ENCODE measurements around the gene TPRG1. TPM values are rescaled to one million over a fixed set of nuclear protein-coding genes. Genes with fewer than 3 reads are reported as not detected.

The TPRG1 gene
- 1 to 10 TPM; 1.7 to 4.7 TPM for total RNA-seq

- no peak within 1 kb of the TSS for H3K27ac ChIP-seq
- intact Hi-C loops (cut with DNase I), result no loop called here
- no peaks in the 10 kb centered on the region for H3K9me3 ChIP-seq
- 83% methylated on average over 1 of the region's 1 CpG for WGBS
- H3K36me3 ChIP-seq, result no peaks in the 10 kb centered on the region
- no peak within 1 kb of the TSS for H3K4me3 ChIP-seq
- no peak for TF ChIP-seq CTCF (IDR thresholded peaks at IDR 0.05)
- no peak for TF ChIP-seq POLR2AphosphoS5 (IDR thresholded peaks at IDR 0.05)
- TF ChIP-seq POLR2A (IDR thresholded peaks at IDR 0.05), result no peak
- H3K4me1 ChIP-seq (replicated peaks), result no peaks in the 10 kb centered on the region
- H3K27me3 ChIP-seq (replicated peaks; ENCODE audit: insufficient read depth), result no peaks in the 10 kb centered on the region
- DNase-seq (ENCODE audit: low spot score), result no peak
These were observed at the start of gene TPRG1 for GRCh38 chr3:189171707-189172106. Gene TPRG1 (plus strand): TSS chr3:189171971. CDS start chr3:189207385, 35,414 bp downstream.

- intact Hi-C loops (cut with DNase I), result no loop called here
- H3K4me1 ChIP-seq (replicated peaks), result no peaks in the 10 kb centered on the region
- TF ChIP-seq POLR2AphosphoS5 (IDR thresholded peaks at IDR 0.05) (no peak), POLR2A (IDR thresholded peaks at IDR 0.05) (no peak), CTCF (IDR thresholded peaks at IDR 0.05) (no peak)
- H3K4me3 ChIP-seq, result no peak overlapping the region
- no peaks in the 10 kb centered on the region for H3K36me3 ChIP-seq
- DNase-seq (ENCODE audit: low spot score), result no peak
- no peaks in the 10 kb centered on the region for H3K9me3 ChIP-seq
- H3K27me3 ChIP-seq (replicated peaks; ENCODE audit: insufficient read depth), result no peaks in the 10 kb centered on the region
- H3K27ac ChIP-seq, result no peak overlapping the region
- 42% methylated on average over 2 of the region's 2 CpGs for WGBS
These were observed 49.7 kb upstream of the TPRG1 start for GRCh38 chr3:189122110-189122509.

- no peaks in the 10 kb centered on the region for H3K36me3 ChIP-seq
- peak overlapping the region in 1 of 2 donors; percentile 58 for H3K27ac ChIP-seq
- no peaks in the 10 kb centered on the region for H3K9me3 ChIP-seq
- no peaks in the 10 kb centered on the region for H3K4me1 ChIP-seq (replicated peaks)
- no peaks in the 10 kb centered on the region for H3K27me3 ChIP-seq (replicated peaks; ENCODE audit: insufficient read depth)
- DNase-seq (ENCODE audit: low spot score), result no peak
- no peak overlapping the region for H3K4me3 ChIP-seq
- TF ChIP-seq CTCF (IDR thresholded peaks at IDR 0.05) (no peak), POLR2A (IDR thresholded peaks at IDR 0.05) (no peak), POLR2AphosphoS5 (IDR thresholded peaks at IDR 0.05) (no peak)
- intact Hi-C loops (cut with DNase I), result no loop called here
- WGBS, result 57% methylated on average over 5 of the region's 5 CpGs
These were observed 49.1 kb upstream of the TPRG1 start for GRCh38 chr3:189122526-189123205.

- H3K27ac ChIP-seq, result peak overlapping the region; percentile 29 to 58
- no peaks in the 10 kb centered on the region for H3K9me3 ChIP-seq
- H3K4me1 ChIP-seq (replicated peaks), result no peaks in the 10 kb centered on the region
- DNase-seq (ENCODE audit: low spot score), result peak; percentile 65
- intact Hi-C loops (cut with DNase I), result no loop called here
- H3K4me3 ChIP-seq, result no peak overlapping the region
- no peaks in the 10 kb centered on the region for H3K27me3 ChIP-seq (replicated peaks; ENCODE audit: insufficient read depth)
- TF ChIP-seq POLR2AphosphoS5 (IDR thresholded peaks at IDR 0.05) (peak; percentile 69), POLR2A (IDR thresholded peaks at IDR 0.05) (no peak)
- 9% methylated on average over 11 of the region's 11 CpGs for WGBS
- H3K36me3 ChIP-seq, result no peaks in the 10 kb centered on the region
These were observed 48.0 kb upstream of the TPRG1 start for GRCh38 chr3:189123595-189124387.

- WGBS, result 29% methylated on average over 9 of the region's 9 CpGs
- Histone ChIP-seq H3K9me3 (no peaks in the 10 kb centered on the region), H3K27me3 (replicated peaks; ENCODE audit: insufficient read depth) (no peaks in the 10 kb centered on the region), H3K4me1 (replicated peaks) (no peaks in the 10 kb centered on the region), H3K27ac (peak overlapping the region; percentile 15 to 17), H3K36me3 (no peaks in the 10 kb centered on the region), H3K4me3 (no peak overlapping the region)
- intact Hi-C loops (cut with DNase I), result no loop called here
- peak; percentile 57 for DNase-seq (ENCODE audit: low spot score)
- no peak for TF ChIP-seq CTCF (IDR thresholded peaks at IDR 0.05)
- peak; percentile 59 for TF ChIP-seq POLR2AphosphoS5 (IDR thresholded peaks at IDR 0.05)
These were observed 39.5 kb upstream of the TPRG1 start for GRCh38 chr3:189132231-189132671.

Data from prostate gland (tissue), 2 donors.